Spleen (tissue), 11 donors: ENCODE data around the gene GALNT3. TPM values are rescaled to one million over a fixed set of nuclear protein-coding genes. Genes with fewer than 3 reads are reported as not detected.

Source experiments
- DNase-seq: peaks from one replicate; pipeline ENCODE4 v3.0.0-alpha.2; 2020
- H3K27ac ChIP-seq, 8 donors: fragments of 200-600 bp; sonication (generic) in 7 of 8; 1 replicate in 4 of 8; 2 replicates in 4 of 8; pipeline versions ENCODE4 v1.5.0 to v1.8.0; 2016 to 2021; ENCODE audit warnings: inconsistent platforms in 4 of 8, mild to moderate bottlenecking in 4 of 8, moderate library complexity in 1 of 8
- H3K27me3 ChIP-seq, 7 donors: fragments of 200-600 bp; sonication (generic) in 6 of 7; replicated peaks in 1 of 7; 1 replicate in 4 of 7; 2 replicates in 3 of 7; pipeline versions ENCODE4 v1.5.0 to v1.8.0; 2016 to 2021; ENCODE audit warnings: inconsistent platforms in 3 of 7, mild to moderate bottlenecking in 1 of 7
- H3K36me3 ChIP-seq, 6 donors: fragments of 200-600 bp; sonication (generic) in 5 of 6; 1 replicate in 4 of 6; 2 replicates in 2 of 6; pipeline versions ENCODE4 v1.5.0 to v1.8.0; 2016 to 2021; ENCODE audit warnings: inconsistent platforms in 2 of 6
- H3K4me1 ChIP-seq, 6 donors: fragments of 200-600 bp; sonication (generic) in 5 of 6; 1 replicate in 3 of 6; 2 replicates in 3 of 6; pipeline versions ENCODE4 v1.5.0 to v1.8.0; 2016 to 2021; ENCODE audit warnings: inconsistent platforms in 3 of 6
- H3K4me3 ChIP-seq, 8 donors: fragments of 200-600 bp; sonication (generic) in 7 of 8; 1 replicate in 4 of 8; 2 replicates in 4 of 8; pipeline versions ENCODE4 v1.5.0 to v1.8.0; 2016 to 2021; ENCODE audit warnings: inconsistent platforms in 4 of 8, mild to moderate bottlenecking in 4 of 8, moderate library complexity in 2 of 8
- H3K9me3 ChIP-seq, 8 donors: fragments of 200-600 bp; sonication (generic) in 7 of 8; 1 replicate in 4 of 8; 2 replicates in 4 of 8; pipeline versions ENCODE4 v1.5.0 to v1.8.0; 2016 to 2021; ENCODE audit warnings: inconsistent platforms in 4 of 8
- POLR2A ChIP-seq, 3 donors: fragments of 450-650 bp; IDR thresholded peaks; one replicate each; pipeline ENCODE4 v1.5.1; 2017; ENCODE audit warnings: antibody characterized with exemption in 3 of 3, mild to moderate bottlenecking in 1 of 3
- POLR2AphosphoS5 ChIP-seq, 3 donors: sonication (generic); formaldehyde crosslinking; IDR thresholded peaks; one replicate each; pipeline ENCODE4 v1.5.1; 2017; ENCODE audit warnings: antibody characterized with exemption in 3 of 3
- WGBS, 5 donors: extraction: QIAGEN DNeasy Blood & Tissue Kit in 3 of 5; methylation state at CpG; one replicate each; pipeline versions ENCODE4 v1.1.5 to v1.1.7; 2013 to 2018; 5-methylcytosine and 5-hydroxymethylcytosine counted together
- intact Hi-C: fragments of 100-400 bp; cut with DNase I; formaldehyde crosslinking; loops from one replicate; pipeline ENCODE4 v1.15.0; 2023; ENCODE audit warnings: low total_unique reads
- polyA plus RNA-seq, 3 donors: library from polyadenylated mRNA; stranded (reverse); fragments of 200-250 nt; gene quantifications; one replicate each; pipeline ENCODE4 v1.2.1, GENCODE V29; 2013
- total RNA-seq, 7 donors: library from RNA; depleted of rRNA in 3 of 7; stranded (reverse); fragments of >200 nt in 3 of 7; fragmentation: NEBNext Ultra II Directional in 4 of 7; extraction: Animal tissue kit (Norgen Biotek cat#: 25700) in 4 of 7; gene quantifications; one replicate each; pipeline versions ENCODE4 v1.1.0 to v1.2.1, GENCODE V29; 2016 to 2021
- TF ChIP-seq, protein P1 (sequence below), 11 experiments: fragments of 200-600 bp in 7 of 11; fragments of 450-650 bp in 4 of 11; sonication (generic) in 4 of 11; IDR thresholded peaks in 8 of 11; conservative IDR thresholded peaks in 3 of 11; 1 replicate in 7 of 11; 2 replicates in 4 of 11; pipeline versions ENCODE4 v1.4.0 to v1.8.0; 2016 to 2021; ENCODE audit warnings: antibody characterized with exemption in 11 of 11, inconsistent platforms in 4 of 11, mild to moderate bottlenecking in 1 of 11
- donor health status: healthy with polysubstance abuse.
- donor health status: DM: no; HTN: no; CAD: no; lungs with moderate emphysema.
- donor health status: DM: no; HTN: no; CAD: no.
- donor health status: Bipolar disorder and iron deficiency.
- donor health status: healthy.
- donor health status: DM: no; HTN: no; CAD: no.
- donor health status: DM: yes; HTN: yes; CAD: no.

The GALNT3 gene
- total and polyA plus RNA-seq, 10 donors: 5.6 to 58.1 (median 31.2) TPM

DNA sequence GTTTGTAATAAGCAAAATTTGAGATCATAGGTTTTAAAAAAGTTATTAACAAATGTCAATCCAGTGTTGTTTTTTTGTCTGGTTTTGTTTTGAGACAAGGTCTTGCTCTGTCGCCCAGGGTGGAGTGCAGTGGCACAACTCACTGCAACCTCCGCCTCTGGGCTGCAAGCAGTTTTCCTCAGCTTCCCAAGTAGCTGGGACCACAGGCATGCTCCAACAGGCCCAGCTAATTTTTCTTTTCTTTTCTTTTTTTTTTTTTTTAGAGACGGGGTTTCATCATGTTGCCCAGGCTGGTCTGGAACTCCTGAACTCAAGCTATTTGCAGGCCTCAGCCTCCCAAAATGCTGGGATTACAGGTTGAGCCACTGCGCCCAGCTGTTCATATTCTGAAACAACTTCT lies 31.3 kb downstream of the GALNT3 start:
- Histone ChIP-seq H3K27ac (no peak overlapping the region), H3K4me1 (no peaks in the 10 kb centered on the region), H3K4me3 (no peak overlapping the region), H3K27me3 (no peaks in the 10 kb centered on the region), H3K9me3 (no peaks in the 10 kb centered on the region), H3K36me3 (peaks cover 0 to 48% (median 5%) of the 10 kb centered on the region in 6 donors)
- TF ChIP-seq, protein P1, sequence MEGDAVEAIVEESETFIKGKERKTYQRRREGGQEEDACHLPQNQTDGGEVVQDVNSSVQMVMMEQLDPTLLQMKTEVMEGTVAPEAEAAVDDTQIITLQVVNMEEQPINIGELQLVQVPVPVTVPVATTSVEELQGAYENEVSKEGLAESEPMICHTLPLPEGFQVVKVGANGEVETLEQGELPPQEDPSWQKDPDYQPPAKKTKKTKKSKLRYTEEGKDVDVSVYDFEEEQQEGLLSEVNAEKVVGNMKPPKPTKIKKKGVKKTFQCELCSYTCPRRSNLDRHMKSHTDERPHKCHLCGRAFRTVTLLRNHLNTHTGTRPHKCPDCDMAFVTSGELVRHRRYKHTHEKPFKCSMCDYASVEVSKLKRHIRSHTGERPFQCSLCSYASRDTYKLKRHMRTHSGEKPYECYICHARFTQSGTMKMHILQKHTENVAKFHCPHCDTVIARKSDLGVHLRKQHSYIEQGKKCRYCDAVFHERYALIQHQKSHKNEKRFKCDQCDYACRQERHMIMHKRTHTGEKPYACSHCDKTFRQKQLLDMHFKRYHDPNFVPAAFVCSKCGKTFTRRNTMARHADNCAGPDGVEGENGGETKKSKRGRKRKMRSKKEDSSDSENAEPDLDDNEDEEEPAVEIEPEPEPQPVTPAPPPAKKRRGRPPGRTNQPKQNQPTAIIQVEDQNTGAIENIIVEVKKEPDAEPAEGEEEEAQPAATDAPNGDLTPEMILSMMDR (IDR thresholded peaks at IDR 0.05 in 8 of 11, conservative IDR thresholded peaks at IDR 0.05 in 3 of 11): no peak
- TF ChIP-seq POLR2AphosphoS5 (IDR thresholded peaks at IDR 0.05): no peak
- TF ChIP-seq POLR2A (IDR thresholded peaks at IDR 0.05): no peak
- no peak for DNase-seq
- intact Hi-C loops: no loop called here
- 86 to 93% (median 90%) methylated on average over 4 of the region's 4 CpGs for whole genome bisulfite sequencing, 5 donors

DNA sequence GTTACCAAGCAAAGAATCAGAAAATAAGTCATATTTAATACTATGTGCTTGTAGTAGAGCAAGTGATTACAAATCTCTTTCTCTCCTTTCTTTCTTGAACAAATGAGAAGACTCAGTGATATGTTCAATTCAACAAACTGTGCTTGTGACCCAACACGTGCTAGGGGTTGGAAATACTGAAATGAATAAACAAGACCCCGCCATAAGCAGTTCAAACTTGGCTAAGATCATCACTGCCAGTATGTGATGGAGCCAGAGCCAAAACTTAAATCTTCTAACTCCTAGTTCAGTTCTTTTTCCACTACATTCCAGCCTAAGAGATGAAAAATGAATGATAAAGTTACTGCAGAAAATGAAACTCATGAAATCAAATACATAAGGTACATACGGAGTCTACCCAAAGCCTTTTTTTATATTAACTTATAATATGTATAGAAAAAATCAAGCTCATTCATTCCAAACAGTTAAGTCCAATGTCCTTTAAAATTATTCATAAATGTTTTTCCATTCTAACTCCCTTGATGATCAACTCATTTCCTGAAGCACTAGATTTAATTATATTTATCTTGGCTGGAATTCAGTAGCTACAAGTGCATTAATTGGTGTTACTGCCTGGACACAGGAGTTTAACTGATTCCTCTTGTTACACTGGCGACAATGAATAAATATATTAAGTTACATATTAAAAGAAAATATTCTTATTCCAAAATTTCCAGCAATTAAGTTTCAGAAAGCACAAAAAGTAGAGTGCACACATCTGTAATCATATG lies 36.0 kb downstream of the GALNT3 start:
- Histone ChIP-seq H3K27me3 (no peaks in the 10 kb centered on the region), H3K27ac (no peak overlapping the region), H3K9me3 (no peaks in the 10 kb centered on the region), H3K4me1 (no peaks in the 10 kb centered on the region), H3K36me3 (peaks cover 0 to 82% (median 8%) of the 10 kb centered on the region in 6 donors), H3K4me3 (no peak overlapping the region)
- intact Hi-C loops: no loop called here
- no peak for TF ChIP-seq POLR2AphosphoS5 (IDR thresholded peaks at IDR 0.05)
- TF ChIP-seq, protein P1 (IDR thresholded peaks at IDR 0.05 in 8 of 11, conservative IDR thresholded peaks at IDR 0.05 in 3 of 11): no peak
- no peak for DNase-seq
- 72 to 86% (median 76%) methylated on average over 4 of the region's 4 CpGs for WGBS, 5 donors

DNA sequence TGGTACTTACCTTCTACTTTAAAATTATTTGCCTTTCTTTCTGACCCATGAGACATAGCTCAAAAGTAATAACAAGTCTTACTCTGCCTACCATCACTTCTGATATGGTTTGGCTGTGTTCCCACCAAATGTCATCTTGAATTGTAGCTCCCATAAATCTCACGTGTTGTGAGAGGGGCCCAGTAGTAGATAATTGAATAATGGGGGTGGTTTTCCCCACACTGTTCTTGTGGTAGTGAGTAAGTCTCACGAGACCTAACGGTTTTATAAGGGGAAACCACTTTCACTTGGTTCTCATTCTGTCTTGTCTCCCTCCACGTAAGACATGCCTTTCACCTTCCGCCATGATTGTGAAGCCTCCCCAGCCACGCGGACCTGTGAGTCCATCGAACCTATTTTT lies 47.5 kb downstream of the GALNT3 start:
- WGBS, 5 donors: 84 to 90% (median 89%) methylated on average over 8 of the region's 8 CpGs

DNA sequence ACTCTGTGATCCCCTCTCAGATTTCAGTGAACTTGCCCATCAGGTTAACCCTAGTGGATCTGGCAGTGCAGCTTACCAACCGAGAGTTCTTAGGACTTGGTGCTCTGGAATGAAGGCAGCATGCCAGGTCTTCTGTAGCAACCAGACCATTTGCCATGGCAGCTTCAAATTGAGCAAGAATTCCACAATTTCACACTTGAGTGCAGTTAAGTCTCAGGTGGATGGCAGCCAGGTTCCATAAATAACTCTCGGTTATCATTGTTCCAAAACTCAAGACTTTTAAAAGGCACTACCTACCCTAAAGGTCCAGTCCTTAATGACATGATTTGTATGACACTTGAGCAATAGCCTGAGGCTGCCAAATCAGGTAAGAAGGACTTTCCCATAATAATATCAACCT lies 48.1 kb downstream of the GALNT3 start:
- peaks cover 0 to 11% (median 8%) of the 10 kb centered on the region in 6 donors for H3K4me1 ChIP-seq
- WGBS, 5 donors: 85 to 96% (median 92%) methylated on average over 2 of the region's 2 CpGs
- TF ChIP-seq, protein P1 (IDR thresholded peaks at IDR 0.05 in 8 of 11, conservative IDR thresholded peaks at IDR 0.05 in 3 of 11): no peak
- TF ChIP-seq POLR2A (IDR thresholded peaks at IDR 0.05) (no peak), POLR2AphosphoS5 (IDR thresholded peaks at IDR 0.05) (no peak)
- no peaks in the 10 kb centered on the region for H3K27me3 ChIP-seq
- no peaks in the 10 kb centered on the region for H3K9me3 ChIP-seq
- H3K4me3 ChIP-seq: no peak overlapping the region
- intact Hi-C loops: no loop called here
- no peak overlapping the region for H3K27ac ChIP-seq
- DNase-seq: no peak
- H3K36me3 ChIP-seq: peaks cover 0 to 50% (median 3%) of the 10 kb centered on the region in 6 donors

More for the DNA sequence above, 47.5 kb downstream of the GALNT3 start:
- intact Hi-C loops: no loop called here
- TF ChIP-seq, protein P1 (IDR thresholded peaks at IDR 0.05 in 8 of 11, conservative IDR thresholded peaks at IDR 0.05 in 3 of 11): no peak
- TF ChIP-seq POLR2AphosphoS5 (IDR thresholded peaks at IDR 0.05): no peak
- no peak for TF ChIP-seq POLR2A (IDR thresholded peaks at IDR 0.05)
- Histone ChIP-seq H3K27me3 (no peaks in the 10 kb centered on the region), H3K36me3 (peaks cover 0 to 50% (median 3%) of the 10 kb centered on the region in 6 donors), H3K27ac (no peak overlapping the region), H3K4me3 (no peak overlapping the region), H3K4me1 (peaks cover 0 to 11% (median 8%) of the 10 kb centered on the region in 6 donors), H3K9me3 (no peaks in the 10 kb centered on the region)
- no peak for DNase-seq
